HG02943 (cell line): Measurements from ENCODE around the gene XPA.
"Not testable (repeated sequence)": the region's sequence is repeated elsewhere in the genome, so short reads cannot be mapped to it uniquely, and the experiment has no call there.

Source experiments
- ATAC-seq: cut with Tn5 transposase; IDR thresholded peaks from one replicate; pipeline ENCODE4 v1.9.1; 2021; ENCODE audit warnings: mild to moderate bottlenecking, low read depth, moderate library complexity; ENCODE audit not compliant: unreplicated experiment

The XPA gene

DNA sequence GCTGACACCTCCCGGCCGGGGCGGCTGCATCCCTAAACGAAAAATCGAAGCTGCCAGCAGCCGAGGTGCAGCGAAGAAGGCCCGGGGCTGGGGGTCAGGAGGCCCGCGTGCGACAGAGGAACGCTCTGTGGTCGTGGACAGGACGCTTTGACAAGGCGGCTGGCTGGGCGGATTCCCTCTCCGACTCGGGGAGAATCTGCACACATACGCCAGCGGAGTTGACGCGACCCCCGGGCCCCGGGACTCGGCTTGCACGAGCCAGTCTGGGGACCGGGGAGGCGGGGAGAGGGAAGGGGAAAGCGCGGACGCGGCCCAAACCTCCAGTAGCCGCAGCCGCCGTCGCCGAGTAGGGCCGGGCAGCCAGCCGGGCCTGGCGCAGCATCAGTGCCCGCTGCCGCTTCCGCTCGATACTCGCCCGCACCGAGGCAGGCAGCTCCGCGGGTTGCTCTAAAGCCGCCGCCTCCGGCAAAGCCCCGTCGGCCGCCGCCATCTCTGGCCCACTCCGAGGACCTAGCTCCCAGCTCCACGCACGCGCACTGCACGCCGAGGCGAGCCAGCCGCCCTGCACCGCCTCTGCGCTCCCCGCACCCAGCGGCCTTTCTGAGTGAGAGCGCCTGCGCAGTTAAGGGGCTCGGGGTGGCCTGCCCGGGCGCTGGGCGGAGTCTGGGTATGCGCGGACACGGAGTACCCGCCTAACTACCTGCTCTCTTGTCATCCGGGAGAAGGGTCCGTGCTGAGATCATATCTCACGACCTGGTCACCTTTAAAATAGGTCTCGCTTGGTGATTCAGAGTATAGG lies at the start of gene XPA:
Gene XPA, minus strand, starts transcription at position 538 of the 799 bp plus-strand sequence. Its CDS starts 48 bp downstream, at position 490.
- ATAC-seq, result peak; percentile 91

DNA sequence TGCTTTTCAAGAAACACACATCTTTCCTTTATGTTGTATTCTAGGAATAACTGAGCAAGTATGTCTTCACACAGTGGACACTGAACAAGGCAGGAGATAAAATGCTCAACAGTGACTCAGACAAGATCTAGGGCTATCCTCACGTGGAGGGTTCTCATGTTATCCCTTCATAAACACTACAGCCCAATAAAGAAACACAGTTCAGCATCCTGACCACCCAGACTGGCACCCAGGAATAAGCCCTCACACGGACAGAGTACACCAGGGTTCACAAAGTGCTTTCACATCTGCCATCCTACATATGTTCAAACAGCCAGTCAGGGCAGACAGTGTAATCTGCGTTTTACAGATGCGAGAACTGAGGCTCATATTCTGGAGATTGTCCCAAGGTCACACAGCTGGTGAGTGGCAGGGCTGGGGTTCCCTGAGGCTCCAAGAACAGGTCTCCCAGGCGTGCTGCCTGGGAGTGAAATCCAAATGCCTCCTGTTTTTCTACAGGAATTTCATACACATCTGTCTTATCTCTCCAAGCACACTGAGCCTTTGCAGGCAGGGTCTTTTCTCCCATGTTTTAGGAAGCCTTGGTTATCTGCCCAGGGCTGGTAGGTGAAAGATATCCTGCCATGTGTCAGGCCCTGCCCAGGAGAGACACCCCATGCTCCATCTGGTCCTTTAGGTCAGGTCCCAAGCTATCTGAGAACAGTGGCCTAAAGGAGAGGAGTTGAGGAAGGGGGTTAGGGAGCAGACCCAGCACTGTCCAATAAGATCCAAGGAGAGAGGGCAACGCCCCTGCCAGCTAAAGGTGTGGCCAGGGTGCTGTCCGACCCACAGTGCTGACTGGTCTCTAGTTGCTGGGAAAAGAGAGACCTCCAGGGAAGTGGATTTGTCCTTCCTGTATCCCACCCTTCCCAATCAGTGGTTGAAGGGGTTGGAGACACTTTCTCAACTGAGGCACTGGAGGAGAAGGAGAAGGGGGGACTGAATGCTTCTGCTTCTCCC lies 47.9 kb upstream of the XPA start:
- no peak for ATAC-seq

DNA sequence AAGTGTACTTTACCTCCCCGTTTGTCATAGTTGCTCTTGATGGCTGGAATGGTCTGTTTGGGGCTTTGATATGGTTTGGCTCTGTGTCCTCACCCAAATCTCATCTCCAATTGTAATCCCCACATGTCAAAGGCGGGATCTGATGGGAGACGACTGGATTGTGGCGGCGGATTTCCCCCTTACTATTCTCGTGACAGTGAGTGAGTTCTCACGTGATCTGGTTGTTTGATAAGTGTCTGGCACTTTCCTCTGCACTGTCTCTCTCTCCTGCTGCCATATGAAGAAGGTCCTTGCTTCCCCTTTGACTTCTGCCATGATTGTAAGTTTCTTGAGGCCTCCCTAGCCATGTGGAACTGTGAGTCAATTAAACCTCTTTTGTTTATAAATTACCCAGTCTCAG lies 46.9 kb upstream of the XPA start:
- ATAC-seq, result not testable (repeated sequence)

DNA sequence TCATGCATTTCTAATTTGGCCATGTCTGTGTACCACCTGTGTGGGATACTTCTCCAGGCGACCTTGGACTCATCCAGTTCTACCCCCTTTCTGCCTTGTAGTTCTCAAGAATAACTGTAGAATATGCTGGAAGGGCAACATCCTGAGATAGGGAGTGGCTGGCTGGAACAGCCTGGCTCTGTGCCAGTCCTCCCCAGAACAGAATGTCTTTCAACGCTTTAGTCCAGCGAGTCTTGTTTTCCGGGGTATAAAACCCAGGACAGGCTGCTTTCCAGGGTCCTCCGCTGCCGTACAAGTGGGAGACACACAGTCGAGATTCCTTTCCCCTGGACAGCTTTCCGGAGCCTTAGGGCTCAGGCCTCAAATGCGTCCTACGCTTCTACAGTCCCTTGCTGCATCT lies 45.4 kb upstream of the XPA start:
- ATAC-seq, result no peak

DNA sequence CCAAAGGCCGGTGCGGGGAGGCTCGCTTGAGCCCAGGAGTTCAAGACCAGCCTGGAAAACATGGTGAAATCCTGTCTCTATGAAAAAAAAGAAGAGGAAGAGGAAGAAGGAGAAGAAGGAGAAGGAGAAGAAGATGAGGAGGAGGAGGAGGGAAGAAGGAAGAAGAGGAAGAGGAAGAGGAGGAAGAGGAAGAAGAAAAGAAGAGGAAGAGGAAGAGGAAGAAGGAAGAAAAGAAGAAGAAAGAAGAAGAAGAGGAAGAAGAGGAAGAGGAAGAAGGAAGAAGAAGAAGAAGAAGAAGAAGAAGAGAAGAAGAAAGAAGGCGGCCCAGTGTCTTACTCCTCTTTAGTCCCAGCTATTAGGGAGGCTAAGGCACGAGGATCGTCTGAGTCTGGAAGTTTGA lies 44.8 kb upstream of the XPA start:
- ATAC-seq, result no peak

DNA sequence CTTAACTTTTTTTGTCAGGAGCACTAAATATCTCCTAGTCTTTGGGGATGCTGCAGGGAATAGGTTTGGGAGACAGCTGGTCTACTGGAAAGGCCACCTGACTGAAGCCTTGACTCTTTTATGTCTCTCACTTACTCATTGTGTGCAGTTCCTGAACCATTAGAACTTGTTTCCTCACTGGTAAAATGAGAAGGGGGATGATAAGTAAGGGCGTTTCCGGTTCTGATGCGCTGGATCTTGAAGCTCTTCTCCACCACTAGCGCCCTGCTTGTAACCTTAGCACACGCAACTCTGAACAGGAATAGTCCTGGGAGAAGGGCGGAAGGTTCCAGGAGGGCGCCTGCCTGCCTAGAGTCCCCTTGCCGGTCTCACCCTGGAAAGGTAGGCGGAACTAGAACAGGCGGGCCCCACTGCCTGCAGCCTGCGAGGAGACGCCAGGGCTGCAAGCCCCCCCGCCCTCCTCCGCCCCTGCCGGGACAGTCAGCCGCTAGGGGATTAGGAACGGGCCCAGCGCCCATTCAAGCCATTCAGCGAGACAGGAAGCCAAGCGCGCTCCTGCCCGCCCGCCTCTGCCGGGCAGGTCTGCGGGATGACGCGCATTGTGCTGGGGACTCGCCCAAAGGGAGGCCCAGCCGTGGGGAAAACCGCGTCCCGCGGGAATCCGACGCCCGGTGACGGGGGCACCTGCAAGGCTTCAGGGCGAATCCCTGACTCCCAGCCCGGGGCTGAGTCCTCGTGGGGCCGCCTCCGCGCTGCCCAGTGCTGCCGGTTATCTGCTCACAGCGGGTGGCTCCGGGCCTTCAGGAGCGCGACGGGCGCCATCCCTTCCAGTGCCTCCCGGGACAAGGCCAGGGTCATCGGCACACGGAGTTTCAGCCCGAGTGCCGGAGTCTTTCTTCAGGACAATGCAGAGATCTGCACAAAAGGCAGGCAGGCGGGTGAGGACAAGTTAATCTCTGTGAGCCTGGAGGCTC lies 44.0 kb upstream of the XPA start:
- ATAC-seq, result no peak

DNA sequence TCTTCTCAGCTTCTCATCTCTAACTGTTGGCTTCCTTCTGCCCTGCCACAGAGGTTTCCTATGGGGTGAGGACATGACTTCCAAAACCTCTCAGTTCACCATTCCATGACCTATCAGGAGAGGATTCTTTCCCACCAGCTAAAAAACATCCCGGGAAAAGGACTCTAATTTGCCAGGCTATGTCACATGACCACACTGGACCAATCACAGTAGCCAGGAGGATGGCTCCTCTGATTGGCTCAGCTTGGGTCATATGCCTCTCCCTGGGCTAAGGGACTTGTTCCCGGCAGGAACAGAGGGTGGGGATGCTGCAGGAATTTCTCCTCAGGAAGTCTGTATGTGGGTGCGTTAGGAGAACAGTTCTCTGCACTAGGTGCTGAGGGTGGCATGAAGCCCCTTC lies 40.3 kb upstream of the XPA start:
- ATAC-seq, result no peak

DNA sequence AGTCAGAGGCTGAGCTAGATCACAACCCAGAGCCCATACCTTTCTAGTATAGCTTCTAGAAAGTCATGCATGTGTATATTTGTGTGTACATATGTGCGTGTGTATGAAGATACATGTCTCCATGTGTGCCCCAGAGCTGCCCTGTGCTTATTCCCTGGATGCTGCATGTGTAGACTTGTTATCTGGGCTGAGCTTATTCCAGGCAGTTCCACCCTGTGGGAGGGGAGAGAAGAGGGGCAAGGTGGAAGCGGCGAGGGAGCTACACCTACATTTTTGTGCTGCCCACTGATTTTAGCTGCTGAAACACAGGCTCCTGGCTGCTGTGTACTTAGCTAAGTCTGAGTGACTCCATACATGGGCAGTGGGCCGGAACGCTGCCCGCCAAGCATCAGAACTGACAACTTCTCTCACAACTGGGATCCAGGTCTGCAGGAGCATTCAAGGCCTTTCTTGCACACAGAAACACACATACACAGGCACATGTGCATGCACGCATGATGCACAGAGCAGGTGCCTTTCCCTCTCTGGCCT lies 38.0 kb upstream of the XPA start:
- no peak for ATAC-seq

DNA sequence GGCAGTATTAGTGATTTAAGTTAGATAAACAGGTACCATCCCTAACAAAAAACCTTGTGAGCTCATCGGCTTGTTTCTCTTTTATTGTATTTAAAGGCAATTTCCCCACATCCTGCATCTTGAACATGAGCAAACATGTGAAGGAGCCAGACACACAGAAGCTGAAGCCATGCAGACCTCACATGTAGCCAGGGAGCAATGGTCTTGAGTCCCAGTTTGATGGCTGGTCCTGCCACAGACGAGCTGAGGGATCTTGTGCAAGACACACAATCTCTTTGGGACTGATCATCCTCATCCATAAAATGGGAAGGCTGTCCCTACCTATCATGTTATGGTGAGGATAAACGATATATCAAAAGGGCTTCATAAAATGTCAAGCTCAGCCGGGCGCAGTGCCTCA lies 29.6 kb upstream of the XPA start:
- no peak for ATAC-seq

DNA sequence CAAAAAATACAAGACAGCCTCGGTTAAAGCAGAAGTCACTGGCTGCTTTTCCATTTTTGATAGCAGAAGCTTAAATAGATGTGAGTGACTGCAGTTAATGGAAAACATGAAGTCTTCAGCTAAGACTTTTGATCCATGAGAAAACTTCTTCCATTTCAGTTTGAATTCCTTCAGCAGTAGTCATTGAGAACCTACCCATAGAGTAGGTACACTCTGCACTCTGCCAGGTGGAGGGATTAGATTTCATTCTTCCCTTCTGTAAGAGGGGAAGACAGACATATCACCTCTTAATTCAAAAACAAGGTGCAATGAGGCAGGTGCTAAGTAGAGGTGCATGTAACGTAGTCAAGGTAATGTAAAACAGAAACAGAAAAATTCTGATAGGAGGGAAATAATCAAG lies 26.7 kb upstream of the XPA start:
- ATAC-seq, result no peak

DNA sequence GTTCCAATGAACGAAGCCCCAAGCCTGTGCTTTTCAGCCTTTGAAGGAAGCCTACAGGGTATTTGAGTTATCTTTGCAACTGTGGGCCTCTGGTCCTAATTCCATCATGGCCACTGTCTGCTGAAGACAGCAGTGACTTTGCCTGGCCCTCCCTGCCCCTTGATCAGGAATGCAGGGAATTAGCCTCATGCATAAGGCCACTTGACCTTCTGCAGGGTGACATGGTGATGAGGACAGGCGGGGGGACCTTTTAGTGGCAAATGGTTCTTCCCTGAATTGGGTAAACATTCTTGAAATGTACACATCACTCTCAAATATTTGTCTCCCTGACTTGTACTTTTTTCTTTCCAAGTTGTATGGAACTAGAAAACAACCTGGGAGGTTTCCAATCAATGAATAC lies 25.2 kb upstream of the XPA start:
- no peak for ATAC-seq

DNA sequence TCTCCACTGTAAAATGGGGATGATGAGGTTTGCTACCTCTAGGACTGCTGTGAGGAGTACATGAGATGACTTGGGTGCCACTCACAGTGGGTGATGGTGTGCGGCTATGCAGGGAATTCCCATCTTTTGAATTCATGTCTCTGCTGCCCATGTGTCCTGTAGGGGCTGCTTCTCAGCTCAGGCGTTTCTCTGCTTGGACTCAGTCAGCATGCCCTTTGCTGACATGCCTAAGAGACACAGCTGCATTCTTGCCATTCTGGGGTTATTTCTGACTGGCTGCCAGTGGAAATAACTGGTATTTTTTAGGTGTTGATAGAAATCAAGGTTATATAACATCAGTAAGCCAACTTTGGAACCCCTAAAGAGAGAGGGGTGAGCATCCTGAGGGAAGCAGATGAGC lies 24.3 kb upstream of the XPA start:
- ATAC-seq, result no peak

DNA sequence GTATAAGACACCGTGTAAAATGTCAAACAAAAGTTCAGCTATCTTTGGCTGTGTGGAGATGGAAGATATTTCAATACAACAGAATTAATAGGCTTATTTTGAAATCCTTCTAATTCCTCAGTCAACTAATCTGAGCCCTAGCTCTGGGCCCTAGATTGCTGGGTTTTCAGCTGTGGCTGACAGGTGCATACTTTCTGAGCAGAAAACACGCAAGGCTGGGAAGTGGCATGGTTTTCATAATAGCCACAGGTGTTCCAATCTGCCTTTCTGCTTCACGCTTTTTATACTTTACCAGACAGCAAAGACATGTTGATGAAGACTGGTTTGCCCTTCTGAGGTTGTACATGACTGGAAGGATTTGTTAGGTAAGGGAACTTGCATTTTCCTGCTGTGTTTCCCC lies 20.7 kb upstream of the XPA start:
- ATAC-seq, result no peak

DNA sequence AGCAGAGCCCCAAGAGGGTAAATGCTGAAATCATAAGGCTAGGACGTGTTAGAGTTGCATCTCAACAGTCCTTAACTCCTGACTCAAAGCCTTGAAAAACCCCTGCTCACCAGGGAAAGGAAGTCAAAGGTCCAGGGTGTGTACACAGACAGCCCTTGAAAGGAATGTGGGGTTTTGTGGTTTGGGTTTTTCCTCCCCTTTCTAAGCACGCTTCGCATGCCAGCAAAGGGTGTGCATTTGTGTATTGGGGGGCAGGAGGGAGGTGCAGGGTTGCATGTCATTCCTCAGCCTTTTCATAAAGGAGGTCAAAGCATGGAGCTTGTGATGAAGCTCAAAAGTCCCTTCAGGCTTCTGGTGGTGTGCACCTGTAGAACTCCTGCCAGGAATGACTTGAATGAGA lies 17.3 kb upstream of the XPA start:
- ATAC-seq, result no peak

DNA sequence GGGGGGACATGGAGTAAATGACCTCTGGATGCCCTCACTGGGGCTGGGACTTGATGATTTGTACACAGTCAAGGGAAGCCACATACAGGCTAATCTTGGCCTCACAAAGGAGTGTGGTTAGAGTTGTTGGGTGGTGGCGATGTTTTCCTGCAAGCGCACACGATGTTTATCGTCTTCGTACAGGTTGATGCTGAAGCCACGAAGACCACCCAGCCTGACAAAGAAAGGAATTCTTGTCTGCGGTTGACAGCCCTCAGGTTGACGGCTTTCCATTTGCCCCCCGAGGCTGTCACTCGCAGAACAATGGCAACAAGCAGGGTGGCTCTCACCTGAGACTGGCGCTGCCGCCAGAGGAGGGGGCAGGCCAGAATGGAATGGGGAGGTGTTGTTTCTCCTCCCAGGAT lies 14.1 kb upstream of the XPA start:
- ATAC-seq, result no peak

DNA sequence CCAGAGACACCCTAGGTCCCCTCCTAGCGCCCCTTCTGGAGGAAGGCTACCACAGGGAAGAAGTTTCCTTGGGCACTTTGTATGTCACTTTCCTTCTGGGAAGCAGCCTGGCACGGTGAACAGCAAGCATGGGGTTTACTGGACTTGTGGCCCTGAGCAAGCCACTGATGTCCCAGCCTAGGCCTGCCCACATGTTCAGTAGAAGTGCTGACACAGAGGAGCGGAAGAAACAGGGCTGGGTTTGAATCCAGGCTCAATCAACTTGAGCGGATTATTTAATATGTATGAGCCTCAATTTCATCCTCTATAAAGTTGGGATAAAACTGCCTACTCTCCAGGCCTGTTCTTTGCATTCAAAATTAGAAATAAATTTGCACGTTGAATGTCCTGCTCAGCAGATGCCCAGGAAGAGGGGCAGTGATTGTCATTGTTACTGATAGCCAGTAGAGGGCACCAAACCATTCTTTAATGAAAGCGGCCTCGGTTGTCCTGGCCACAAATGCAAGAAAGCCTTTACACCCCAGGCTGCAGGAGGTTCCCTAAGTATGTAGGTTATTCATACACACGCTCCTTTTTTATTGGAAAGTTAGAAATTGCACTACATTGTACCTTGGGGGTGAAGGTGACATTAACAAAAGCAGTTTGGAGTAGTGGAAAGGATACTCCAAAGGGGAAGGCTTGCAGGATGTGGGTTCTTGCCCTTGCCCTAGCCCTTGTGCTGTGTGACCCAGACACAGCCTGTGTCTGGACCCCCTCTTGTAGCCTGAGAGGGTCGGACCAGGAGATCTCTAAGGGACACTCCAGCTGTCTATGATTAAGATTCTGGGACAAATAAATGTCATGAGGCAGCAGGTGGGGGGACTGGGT lies 13.4 kb upstream of the XPA start:
- peak; percentile 65 for ATAC-seq

DNA sequence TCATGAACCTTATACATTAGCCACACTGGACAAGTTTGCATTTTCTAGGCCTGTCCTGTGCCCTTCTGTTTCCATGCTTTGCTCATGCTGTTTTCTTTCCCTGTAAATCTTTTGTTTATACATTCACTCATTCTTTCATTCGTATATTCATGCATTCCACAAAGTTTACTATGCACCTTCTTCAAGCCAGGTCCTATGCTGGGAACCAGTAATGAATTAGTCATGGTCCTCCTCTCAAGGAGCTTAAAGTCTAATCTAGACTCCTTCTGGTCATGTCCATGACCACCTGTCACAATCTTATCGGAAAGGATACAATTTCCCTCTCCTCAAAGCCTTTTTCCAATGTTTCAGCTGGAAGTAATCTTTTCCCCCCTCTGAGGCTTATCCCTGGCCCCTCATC lies 9.1 kb upstream of the XPA start:
- ATAC-seq, result no peak

DNA sequence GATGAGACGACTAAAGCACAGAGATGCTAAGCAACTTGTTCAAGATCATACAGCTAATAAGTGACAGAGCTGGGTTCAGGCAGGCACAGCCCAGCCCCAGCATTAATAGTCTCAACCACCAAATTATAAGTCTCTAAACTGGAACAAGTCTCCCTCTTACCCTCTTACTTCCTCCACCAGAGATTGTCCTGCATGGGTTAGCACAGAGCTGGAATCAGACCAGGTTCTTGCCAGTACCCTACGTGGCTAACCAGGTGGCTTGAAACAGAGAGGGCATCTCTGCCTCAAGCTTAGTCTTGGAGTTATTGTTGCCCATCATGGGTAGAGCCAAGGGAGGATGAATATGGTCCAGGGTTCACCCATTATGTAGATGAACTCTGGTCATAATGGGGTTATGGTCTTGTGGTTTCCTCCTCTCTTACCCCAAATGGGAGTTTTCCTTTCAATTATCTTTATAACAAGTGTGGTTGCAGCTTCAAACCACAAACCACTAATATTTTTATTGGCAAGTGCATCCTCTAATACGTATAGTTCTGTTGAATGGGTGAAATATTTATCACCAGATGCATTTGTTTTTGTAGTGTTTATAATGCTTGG lies 8.3 kb upstream of the XPA start:
- ATAC-seq, result no peak

DNA sequence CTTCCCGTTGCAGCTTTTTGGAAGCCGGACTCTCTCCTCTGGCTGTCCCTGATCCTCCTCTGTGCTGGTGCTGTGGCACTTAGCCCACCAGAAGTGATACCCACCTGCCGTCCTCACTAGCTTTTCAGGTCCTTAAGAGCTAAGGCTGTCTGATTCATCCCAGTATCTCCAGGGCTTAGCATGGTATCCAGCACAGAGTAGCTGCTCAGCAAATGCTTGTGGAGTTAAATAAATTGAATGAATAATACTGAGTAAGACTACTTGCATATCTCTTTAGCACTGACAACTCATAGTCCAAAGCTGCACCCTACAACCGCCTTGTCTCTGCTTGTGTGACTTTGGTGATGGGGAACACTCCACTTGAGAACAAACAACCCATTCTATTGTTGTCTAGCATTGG lies 7.7 kb upstream of the XPA start:
- no peak for ATAC-seq
